AG04449 (cell line): ENCODE measurements around the gene ORM1.

Experiments
- CTCF ChIA-PET: fragments of 350-600 bp; formaldehyde crosslinking; extraction: SDS; loops from one replicate; lab custom pipeline; 2021; ENCODE audit warnings: antibody characterized with exemption; lab: Yijun Ruan, JAX
- POLR2A ChIA-PET: fragments of 400-600, 350-600 bp; formaldehyde crosslinking; extraction: SDS; loops from one replicate; lab custom pipeline; 2020; ENCODE audit warnings: antibody characterized with exemption, inconsistent platforms; lab: Yijun Ruan, JAX
- DNase-seq: peaks from one replicate; pipeline ENCODE4 v3.0.0-alpha.2; 2010; ENCODE audit warnings: low read depth, low spot score
- H3K4me3 ChIP-seq: 2 replicates; pipeline ENCODE4 v1.5.1; 2011; ENCODE audit warnings: low read depth, mild to moderate bottlenecking, control low read depth, low read length
- CTCF ChIP-seq: IDR thresholded peaks from one replicate; pipeline ENCODE4 v1.5.1; 2011; ENCODE audit warnings: mild to moderate bottlenecking, moderate library complexity, low read length, control low read depth, inconsistent platforms; ENCODE audit not compliant: insufficient read depth; ENCODE audit errors: missing control alignments

The ORM1 gene

GRCh38 chr9:114349713-114350480 is 27.0 kb downstream of the ORM1 start:
- TF ChIP-seq CTCF: no peak
- ChIA-PET CTCF (interaction anchor here (1.5 to 5.8 kb wide), 3 partner anchors 11 to 266 kb away, joined by 3 to 35 read pairs (median 14); no protein-coding TSS in a partner anchor), POLR2A (no interaction called here)
- H3K4me3 ChIP-seq: no peak overlapping the region
- DNase-seq: no peak

- POLR2A ChIA-PET: interaction anchor here (0.5 kb wide), 1 partner anchor 30 kb away, joined by 3 read pairs; no protein-coding TSS in a partner anchor
- no peak for TF ChIP-seq CTCF
Observed at GRCh38 chr9:114350636-114351401, 27.9 kb downstream of the ORM1 start.

GRCh38 chr9:114351932-114352331 is 29.0 kb downstream of the ORM1 start:
- DNase-seq: no peak
- H3K4me3 ChIP-seq: no peak overlapping the region
- ChIA-PET POLR2A (no interaction called here), CTCF (interaction anchor here (3.4 to 5.8 kb wide), 2 partner anchors 11 to 13 kb away, joined by 14 to 35 read pairs; no protein-coding TSS in a partner anchor)
- TF ChIP-seq CTCF: no peak

More at GRCh38 chr9:114350636-114351401, 27.9 kb downstream of the ORM1 start:
- H3K4me3 ChIP-seq: no peak overlapping the region
- CTCF ChIA-PET: interaction anchor here (1.5 to 5.8 kb wide), 3 partner anchors 12 to 267 kb away, joined by 3 to 35 read pairs (median 14); no protein-coding TSS in a partner anchor
- no peak for DNase-seq

GRCh38 chr9:114355821-114356220 is 32.9 kb downstream of the ORM1 start:
- POLR2A ChIA-PET: no interaction called here
- no peak overlapping the region for H3K4me3 ChIP-seq
- TF ChIP-seq CTCF: no peak
- CTCF ChIA-PET: interaction anchor here (0.9 to 1.8 kb wide), 2 partner anchors 10 kb away, joined by 4 read pairs; no protein-coding TSS in a partner anchor
- no peak for DNase-seq

GRCh38 chr9:114356792-114357191 is 33.9 kb downstream of the ORM1 start:
- POLR2A ChIA-PET: no interaction called here
- TF ChIP-seq CTCF: no peak
- CTCF ChIA-PET: interaction anchor here (1.8 kb wide), 1 partner anchor 9 kb away, joined by 4 read pairs; no protein-coding TSS in a partner anchor
- DNase-seq: no peak
- no peak overlapping the region for H3K4me3 ChIP-seq
